Measurements from ENCODE around the gene WFDC9.

DNA sequence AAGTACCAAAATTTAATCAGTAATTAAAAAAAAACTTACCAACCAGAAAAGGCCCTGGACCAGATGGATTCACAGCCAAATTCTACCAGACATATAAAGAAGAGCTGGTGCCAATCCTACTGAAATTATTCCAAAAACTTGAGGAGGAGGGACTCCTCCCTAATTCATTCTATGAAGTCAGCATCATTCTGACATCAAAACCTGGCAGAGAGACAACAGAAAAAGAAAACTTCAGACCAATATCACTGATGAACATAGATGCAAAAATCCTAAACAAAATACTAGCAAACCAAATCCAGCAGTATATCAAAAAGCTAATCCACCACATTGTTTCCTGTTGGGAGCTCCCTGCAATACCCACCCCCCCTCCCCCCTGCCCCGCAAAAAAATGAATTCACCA, 39.1 kb upstream of the WFDC9 start, which contains the start of gene WFDC11:
- TF ChIP-seq, protein P1, sequence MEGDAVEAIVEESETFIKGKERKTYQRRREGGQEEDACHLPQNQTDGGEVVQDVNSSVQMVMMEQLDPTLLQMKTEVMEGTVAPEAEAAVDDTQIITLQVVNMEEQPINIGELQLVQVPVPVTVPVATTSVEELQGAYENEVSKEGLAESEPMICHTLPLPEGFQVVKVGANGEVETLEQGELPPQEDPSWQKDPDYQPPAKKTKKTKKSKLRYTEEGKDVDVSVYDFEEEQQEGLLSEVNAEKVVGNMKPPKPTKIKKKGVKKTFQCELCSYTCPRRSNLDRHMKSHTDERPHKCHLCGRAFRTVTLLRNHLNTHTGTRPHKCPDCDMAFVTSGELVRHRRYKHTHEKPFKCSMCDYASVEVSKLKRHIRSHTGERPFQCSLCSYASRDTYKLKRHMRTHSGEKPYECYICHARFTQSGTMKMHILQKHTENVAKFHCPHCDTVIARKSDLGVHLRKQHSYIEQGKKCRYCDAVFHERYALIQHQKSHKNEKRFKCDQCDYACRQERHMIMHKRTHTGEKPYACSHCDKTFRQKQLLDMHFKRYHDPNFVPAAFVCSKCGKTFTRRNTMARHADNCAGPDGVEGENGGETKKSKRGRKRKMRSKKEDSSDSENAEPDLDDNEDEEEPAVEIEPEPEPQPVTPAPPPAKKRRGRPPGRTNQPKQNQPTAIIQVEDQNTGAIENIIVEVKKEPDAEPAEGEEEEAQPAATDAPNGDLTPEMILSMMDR (optimal IDR thresholded peaks at IDR 0.05 in 1 of 3, IDR thresholded peaks at IDR 0.05 in 1 of 3, conservative IDR thresholded peaks at IDR 0.05 in 1 of 3; ENCODE audit: extremely low read depth in 1 of 3, insufficient read depth in 2 of 3, low read length in 3 of 3): no peak
- no peak for TF ChIP-seq EZH2 (IDR thresholded peaks at IDR 0.05; ENCODE audit: low read length)

Measured in keratinocyte (primary cell).